ENCODE results near the gene HPN.

HPN gene

GRCh38 chr19:35104361-35104760 lies 62.8 kb downstream of the HPN start:
- no peak overlapping the region for H3K4me3 ChIP-seq (ENCODE audit: low read length)
- no peak for TF ChIP-seq EZH2phosphoT487 (IDR thresholded peaks at IDR 0.05; ENCODE audit: low read length)
- no peak for TF ChIP-seq EZH2 (optimal IDR thresholded peaks at IDR 0.05; ENCODE audit: low read depth, low read length)
- H3K9ac ChIP-seq (ENCODE audit: low read length) = no peak overlapping the region
- H3K79me2 ChIP-seq (ENCODE audit: low read length) = no peaks in the 10 kb centered on the region
- no peaks in the 10 kb centered on the region for H3K9me3 ChIP-seq (replicated peaks; ENCODE audit: insufficient read depth, low read length)
- H3F3A ChIP-seq (ENCODE audit: insufficient read depth, low read length) = no peaks in the 10 kb centered on the region
- peaks cover 67% of the 10 kb centered on the region for H3K27me3 ChIP-seq (replicated peaks; ENCODE audit: insufficient read depth, low read length)
- H4K20me1 ChIP-seq (ENCODE audit: insufficient read depth, low read length) = no peaks in the 10 kb centered on the region
- no peaks in the 10 kb centered on the region for H3K9me2 ChIP-seq (replicated peaks; ENCODE audit: insufficient read depth, low read length)
- no peak overlapping the region for H3K27ac ChIP-seq (ENCODE audit: low read length)
- H3K4me1 ChIP-seq (ENCODE audit: low read length) = no peaks in the 10 kb centered on the region
- H3K36me3 ChIP-seq (replicated peaks; ENCODE audit: insufficient read depth, low read length) = no peaks in the 10 kb centered on the region
- DNase-seq = no peak
- H3K4me2 ChIP-seq (ENCODE audit: low read depth, low read length) = no peak overlapping the region
- H2AFZ ChIP-seq (ENCODE audit: low read length) = no peak overlapping the region

GRCh38 chr19:35105047-35105410 lies 63.5 kb downstream of the HPN start:
- no peak overlapping the region for H3K27ac ChIP-seq (ENCODE audit: low read length)
- H3K9me3 ChIP-seq (replicated peaks; ENCODE audit: insufficient read depth, low read length) = no peaks in the 10 kb centered on the region
- H3K79me2 ChIP-seq (ENCODE audit: low read length) = no peaks in the 10 kb centered on the region
- H3K9me2 ChIP-seq (replicated peaks; ENCODE audit: insufficient read depth, low read length) = no peaks in the 10 kb centered on the region
- no peaks in the 10 kb centered on the region for H3K36me3 ChIP-seq (replicated peaks; ENCODE audit: insufficient read depth, low read length)
- no peak overlapping the region for H3K4me2 ChIP-seq (ENCODE audit: low read depth, low read length)
- DNase-seq = no peak
- H3K4me1 ChIP-seq (ENCODE audit: low read length) = no peaks in the 10 kb centered on the region
- H3F3A ChIP-seq (ENCODE audit: insufficient read depth, low read length) = no peaks in the 10 kb centered on the region
- TF ChIP-seq EZH2 (optimal IDR thresholded peaks at IDR 0.05; ENCODE audit: low read depth, low read length) (no peak), EZH2phosphoT487 (IDR thresholded peaks at IDR 0.05; ENCODE audit: low read length) (no peak), CTCF (IDR thresholded peaks at IDR 0.05; ENCODE audit: low read length) (no peak)
- no peak overlapping the region for H3K4me3 ChIP-seq (ENCODE audit: low read length)
- no peak overlapping the region for H2AFZ ChIP-seq (ENCODE audit: low read length)
- H3K27me3 ChIP-seq (replicated peaks; ENCODE audit: insufficient read depth, low read length) = peaks cover 67% of the 10 kb centered on the region
- no peaks in the 10 kb centered on the region for H4K20me1 ChIP-seq (ENCODE audit: insufficient read depth, low read length)
- H3K9ac ChIP-seq (ENCODE audit: low read length) = no peak overlapping the region

- no peak overlapping the region for H3K9ac ChIP-seq (ENCODE audit: low read length)
- no peaks in the 10 kb centered on the region for H3F3A ChIP-seq (ENCODE audit: insufficient read depth, low read length)
- H3K79me2 ChIP-seq (ENCODE audit: low read length) = no peaks in the 10 kb centered on the region
- no peaks in the 10 kb centered on the region for H3K9me3 ChIP-seq (replicated peaks; ENCODE audit: insufficient read depth, low read length)
- no peaks in the 10 kb centered on the region for H4K20me1 ChIP-seq (ENCODE audit: insufficient read depth, low read length)
- peaks cover 67% of the 10 kb centered on the region for H3K27me3 ChIP-seq (replicated peaks; ENCODE audit: insufficient read depth, low read length)
- no peak for TF ChIP-seq CTCF (IDR thresholded peaks at IDR 0.05; ENCODE audit: low read length)
- TF ChIP-seq EZH2phosphoT487 (IDR thresholded peaks at IDR 0.05; ENCODE audit: low read length) = no peak
- no peak for TF ChIP-seq EZH2 (optimal IDR thresholded peaks at IDR 0.05; ENCODE audit: low read depth, low read length)
- no peaks in the 10 kb centered on the region for H3K36me3 ChIP-seq (replicated peaks; ENCODE audit: insufficient read depth, low read length)
- H3K27ac ChIP-seq (ENCODE audit: low read length) = no peak overlapping the region
- no peak for DNase-seq
- no peaks in the 10 kb centered on the region for H3K4me1 ChIP-seq (ENCODE audit: low read length)
- no peak overlapping the region for H3K4me3 ChIP-seq (ENCODE audit: low read length)
- no peak overlapping the region for H3K4me2 ChIP-seq (ENCODE audit: low read depth, low read length)
- H2AFZ ChIP-seq (ENCODE audit: low read length) = no peak overlapping the region
- H3K9me2 ChIP-seq (replicated peaks; ENCODE audit: insufficient read depth, low read length) = no peaks in the 10 kb centered on the region
These were observed 64.1 kb downstream of the HPN start for GRCh38 chr19:35105411-35106290.

GRCh38 chr19:35106291-35106583 lies 64.7 kb downstream of the HPN start:
- no peak overlapping the region for H3K4me2 ChIP-seq (ENCODE audit: low read depth, low read length)
- H3K9ac ChIP-seq (ENCODE audit: low read length) = no peak overlapping the region
- H3K36me3 ChIP-seq (replicated peaks; ENCODE audit: insufficient read depth, low read length) = no peaks in the 10 kb centered on the region
- H3K27me3 ChIP-seq (replicated peaks; ENCODE audit: insufficient read depth, low read length) = peaks cover 64% of the 10 kb centered on the region
- no peaks in the 10 kb centered on the region for H3K9me3 ChIP-seq (replicated peaks; ENCODE audit: insufficient read depth, low read length)
- DNase-seq = no peak
- H3K9me2 ChIP-seq (replicated peaks; ENCODE audit: insufficient read depth, low read length) = no peaks in the 10 kb centered on the region
- H3K27ac ChIP-seq (ENCODE audit: low read length) = no peak overlapping the region
- no peaks in the 10 kb centered on the region for H3K79me2 ChIP-seq (ENCODE audit: low read length)
- no peak overlapping the region for H3K4me3 ChIP-seq (ENCODE audit: low read length)
- H3F3A ChIP-seq (ENCODE audit: insufficient read depth, low read length) = no peaks in the 10 kb centered on the region
- no peaks in the 10 kb centered on the region for H3K4me1 ChIP-seq (ENCODE audit: low read length)
- H2AFZ ChIP-seq (ENCODE audit: low read length) = no peak overlapping the region
- H4K20me1 ChIP-seq (ENCODE audit: insufficient read depth, low read length) = no peaks in the 10 kb centered on the region
- no peak for TF ChIP-seq EZH2 (optimal IDR thresholded peaks at IDR 0.05; ENCODE audit: low read depth, low read length)
- TF ChIP-seq EZH2phosphoT487 (IDR thresholded peaks at IDR 0.05; ENCODE audit: low read length) = no peak
- no peak for TF ChIP-seq CTCF (IDR thresholded peaks at IDR 0.05; ENCODE audit: low read length)

Measured in MM.1S (cell line).